Stomach (tissue), 4 donors: Measurements from ENCODE around the gene RASSF10.

Experiments
- CTCF ChIP-seq, 7 experiments: fragments of 450-650 bp in 4 of 7; fragments of 200-600 bp in 3 of 7; sonication (generic) in 3 of 7; IDR thresholded peaks; one replicate each; pipeline ENCODE4 v1.5.1; 2016 to 2019; ENCODE audit warnings: antibody characterized with exemption in 7 of 7, control low read depth in 2 of 7, mild to moderate bottlenecking in 1 of 7
- EP300 ChIP-seq: sonication (generic); formaldehyde crosslinking; IDR thresholded peaks from one replicate; pipeline ENCODE4 v1.6.1; 2017; ENCODE audit warnings: antibody characterized with exemption
- POLR2A ChIP-seq, 4 donors: fragments of 450-650 bp; IDR thresholded peaks; one replicate each; pipeline ENCODE4 v1.6.1; 2016; ENCODE audit warnings: antibody characterized with exemption in 4 of 4, control low read depth in 2 of 4, mild to moderate bottlenecking in 1 of 4, moderate library complexity in 1 of 4

DNA sequence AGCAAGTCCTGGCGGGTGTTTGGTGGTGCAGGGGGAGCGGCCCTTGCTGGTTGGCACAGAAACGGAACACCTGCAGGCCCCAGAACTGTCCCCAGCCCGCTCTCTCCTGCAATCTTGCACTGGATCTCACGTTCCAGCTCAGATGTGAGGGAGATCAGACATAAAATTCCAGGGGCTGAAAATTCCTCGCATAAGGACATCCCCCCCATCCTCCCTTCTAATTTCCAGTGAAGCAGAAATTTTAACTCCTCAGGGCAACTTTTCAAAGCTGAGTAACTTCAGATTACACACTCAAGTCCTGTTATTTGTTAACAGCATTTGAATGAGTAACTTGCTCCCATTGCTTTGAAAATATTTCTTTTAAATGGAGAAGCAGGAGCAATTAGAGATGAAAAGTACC lies 40.3 kb upstream of the RASSF10 start:
- TF ChIP-seq CTCF (IDR thresholded peaks at IDR 0.05) (no peak), EP300 (no peak), POLR2A (IDR thresholded peaks at IDR 0.05) (no peak)
